PC-9 (cell line): ENCODE data around the gene THADA. TPM values are rescaled to one million over a fixed set of nuclear protein-coding genes. Genes with fewer than 3 reads are reported as not detected.
"Not testable (repeated sequence)": the region's sequence is repeated elsewhere in the genome, so short reads cannot be mapped to it uniquely, and the experiment has no call there.

Experiments used
- BruUV-seq: library from RNA; stranded (reverse); fragments of 400-500 nt; replicated peaks from 2 replicates; lab custom pipeline; 2021; lab: Mats Ljungman, UMichigan
- CTCF ChIA-PET: fragments of 300-600 bp; sonication (Branson Sonifier 250); formaldehyde crosslinking; loops from one replicate; lab custom pipeline; 2022; ENCODE audit warnings: antibody characterized with exemption; lab: Charles Lee
- POLR2A ChIA-PET: fragments of 300-600 bp; sonication (Branson Sonifier 250); formaldehyde crosslinking; loops from one replicate; lab custom pipeline; 2022; ENCODE audit warnings: antibody characterized with exemption; ENCODE audit not compliant: unreplicated experiment; lab: Charles Lee
- DNase-seq, 2 experiments: peaks; one replicate each; pipeline versions ENCODE4 v3.0.0 to v3.0.0-alpha.2; 2015 to 2022; ENCODE audit warnings: mixed read lengths in 1 of 2
- H2AFZ ChIP-seq: fragments of 200-600 bp; sonication (generic); 2 replicates; pipeline ENCODE4 v1.8.1; 2017; ENCODE audit warnings: antibody characterized with exemption
- H3F3A ChIP-seq: fragments of 200-600 bp; sonication (generic); 2 replicates; pipeline ENCODE4 v1.8.1; 2017; ENCODE audit warnings: antibody characterized with exemption, mild to moderate bottlenecking, low read depth; ENCODE audit not compliant: insufficient read depth
- H3K27ac ChIP-seq: fragments of 200-600 bp; sonication (generic); 2 replicates; pipeline ENCODE4 v1.6.1; 2016; ENCODE audit warnings: mixed run types
- H3K27me3 ChIP-seq: fragments of 200-600 bp; sonication (generic); 2 replicates; pipeline ENCODE4 v1.6.1; 2016; ENCODE audit warnings: low read depth, mixed run types; ENCODE audit not compliant: insufficient read depth
- H3K36me3 ChIP-seq: fragments of 200-600 bp; sonication (generic); 2 replicates; pipeline ENCODE4 v1.6.1; 2016; ENCODE audit warnings: low read depth, mixed run types
- H3K4me1 ChIP-seq: fragments of 200-600 bp; sonication (generic); replicated peaks from 2 replicates; pipeline ENCODE4 v1.6.1; 2016; ENCODE audit warnings: mixed run types; ENCODE audit not compliant: insufficient read depth
- H3K4me2 ChIP-seq: fragments of 200-600 bp; sonication (generic); 2 replicates; pipeline ENCODE4 v1.6.1; 2017; ENCODE audit warnings: mixed run types
- H3K4me3 ChIP-seq: fragments of 200-600 bp; sonication (generic); 2 replicates; pipeline ENCODE4 v1.6.1; 2016; ENCODE audit warnings: mixed run types
- H3K79me2 ChIP-seq: fragments of 200-600 bp; sonication (generic); 2 replicates; pipeline ENCODE4 v1.6.1; 2017; ENCODE audit warnings: low read depth, mixed run types
- H3K9me2 ChIP-seq: fragments of 200-600 bp; sonication (generic); 2 replicates; pipeline ENCODE4 v1.8.1; 2017; ENCODE audit warnings: mild to moderate bottlenecking; ENCODE audit not compliant: insufficient read depth
- H3K9me3 ChIP-seq: fragments of 200-600 bp; sonication (generic); 2 replicates; pipeline ENCODE4 v1.8.1; 2016; ENCODE audit warnings: low read depth; ENCODE audit not compliant: insufficient read depth
- H4K20me1 ChIP-seq: fragments of 200-600 bp; sonication (generic); 2 replicates; pipeline ENCODE4 v1.8.1; 2017; ENCODE audit not compliant: insufficient read depth
- CTCF ChIP-seq: fragments of 200-600 bp; sonication (generic); conservative IDR thresholded peaks from 2 replicates; pipeline ENCODE4 v1.6.1; 2017; ENCODE audit warnings: mixed run types, antibody characterized with exemption, mild to moderate bottlenecking, moderate library complexity
- EZH2 ChIP-seq: fragments of 200-600 bp; sonication (generic); IDR thresholded peaks from 2 replicates; pipeline ENCODE4 v1.8.0; 2017; ENCODE audit warnings: antibody characterized with exemption, low read depth
- intact Hi-C: fragments of 100-400 bp; cut with micrococcal nuclease; formaldehyde crosslinking; loops from one replicate; pipeline ENCODE4 v1.10.0; 2022; ENCODE audit not compliant: unreplicated experiment
- total RNA-seq: library from RNA; stranded (reverse); gene quantifications from 2 replicates; pipeline ENCODE4 v1.2.3, GENCODE V29; 2021

Gene THADA
- total RNA-seq, 1 experiment from 2014 or later: 28.1 TPM

GRCh38 chr2:43387092-43388062 is 208.5 kb downstream of the THADA start:
- no peaks in the 10 kb centered on the region for H3K36me3 ChIP-seq
- H2AFZ ChIP-seq: no peak overlapping the region
- intact Hi-C loops: no loop called here
- TF ChIP-seq CTCF (no peak), EZH2 (no peak)
- no TSS peak for BruUV-seq
- H3K27me3 ChIP-seq: no peaks in the 10 kb centered on the region
- no peak overlapping the region for H3K4me2 ChIP-seq
- no peaks in the 10 kb centered on the region for H3K9me2 ChIP-seq
- 0 out of 2 replicates have a peak, but pooled peaks cover 6% of the 10 kb centered on the region for H3K4me1 ChIP-seq
- ChIA-PET POLR2A (no interaction called here), CTCF (interaction anchor here (0.6 kb wide), 1 partner anchor 12 kb away, joined by 3 read pairs; no protein-coding TSS in a partner anchor)
- no peaks in the 10 kb centered on the region for H4K20me1 ChIP-seq
- no peak overlapping the region for H3K4me3 ChIP-seq
- no peak for DNase-seq
- H3K79me2 ChIP-seq: no peaks in the 10 kb centered on the region
- H3F3A ChIP-seq: no peaks in the 10 kb centered on the region
- no peak overlapping the region for H3K27ac ChIP-seq
- H3K9me3 ChIP-seq: no peaks in the 10 kb centered on the region

GRCh38 chr2:43386679-43387078 is 209.2 kb downstream of the THADA start:
- BruUV-seq, H3K4me3 ChIP-seq, DNase-seq, H2AFZ ChIP-seq, H3K27me3 ChIP-seq, intact Hi-C loops, POLR2A ChIA-PET, H3K79me2 ChIP-seq, H3K36me3 ChIP-seq, H3K9me2 ChIP-seq, H4K20me1 ChIP-seq, H3K4me2 ChIP-seq, H3K9me3 ChIP-seq, H3K27ac ChIP-seq, H3F3A ChIP-seq, H3K4me1 ChIP-seq: not testable (repeated sequence)
- CTCF ChIA-PET: interaction anchor here (0.6 kb wide), 1 partner anchor 11 kb away, joined by 3 read pairs; no protein-coding TSS in a partner anchor

GRCh38 chr2:43384143-43384542 is 211.7 kb downstream of the THADA start:
- H3K27ac ChIP-seq: no peak overlapping the region
- no peaks in the 10 kb centered on the region for H3K79me2 ChIP-seq
- no peak overlapping the region for H2AFZ ChIP-seq
- ChIA-PET POLR2A (no interaction called here), CTCF (no interaction called here)
- no peak overlapping the region for H3K4me3 ChIP-seq
- no peaks in the 10 kb centered on the region for H3K27me3 ChIP-seq
- no peaks in the 10 kb centered on the region for H3K4me1 ChIP-seq
- no peaks in the 10 kb centered on the region; the same call in 1 of the 2 replicates for H3K9me2 ChIP-seq
- DNase-seq: no peak
- no peaks in the 10 kb centered on the region for H3K9me3 ChIP-seq
- intact Hi-C loops: no loop called here
- H3F3A ChIP-seq: no peaks in the 10 kb centered on the region
- TF ChIP-seq EZH2 (no peak), CTCF (no peak)
- no TSS peak for BruUV-seq
- H4K20me1 ChIP-seq: no peaks in the 10 kb centered on the region
- no peak overlapping the region for H3K4me2 ChIP-seq
- no peaks in the 10 kb centered on the region for H3K36me3 ChIP-seq
